ENCODE data around the gene SLIT2. TPM values are rescaled to one million over a fixed set of nuclear protein-coding genes. Genes with fewer than 3 reads are reported as not detected.

SLIT2 gene
- polyA plus RNA-seq, 6 donors from 2014 or later = not detected

DNA sequence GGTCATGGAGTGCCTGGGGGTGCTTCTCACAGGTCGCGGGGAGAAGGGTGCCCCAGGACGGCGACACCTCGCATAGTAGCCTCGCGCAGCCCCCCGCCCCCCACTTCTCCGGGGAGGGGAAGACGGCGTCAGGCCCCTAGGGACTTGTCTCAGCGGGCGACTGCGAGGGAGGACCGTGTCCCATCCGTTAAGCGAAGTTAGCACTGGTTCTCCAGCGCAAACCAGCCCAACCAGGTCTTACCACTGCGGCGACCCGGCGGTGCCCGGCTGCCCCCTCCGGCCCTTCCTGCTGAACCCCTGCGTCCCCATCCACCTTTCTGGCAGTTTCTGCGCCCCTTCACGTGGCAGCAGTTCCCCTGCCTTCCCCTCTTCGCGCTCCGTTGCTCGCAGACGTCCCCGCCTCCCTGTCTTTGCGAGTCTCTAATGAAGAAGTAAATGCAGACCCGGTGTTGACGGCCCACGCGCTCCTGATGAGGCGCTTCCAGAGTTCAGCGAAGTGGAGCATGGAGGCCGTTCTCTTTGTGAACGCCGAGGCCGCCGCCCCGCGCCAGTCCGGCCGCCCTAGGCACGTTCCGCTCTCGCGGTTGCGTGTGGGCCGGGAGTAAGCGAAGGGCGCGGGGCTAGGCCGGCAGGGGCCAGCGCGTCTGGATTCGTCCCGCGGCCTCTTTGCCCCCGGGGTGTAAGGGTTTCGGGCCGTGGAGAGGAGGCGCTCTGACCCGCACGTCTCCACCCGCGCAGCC lies 3.0 kb downstream of the SLIT2 start:
- peaks cover 0 to 2% (median 0%) of the 10 kb centered on the region in 7 donors for H3K9me3 Mint-ChIP-seq
- no peak for DNase-seq
- H3K4me3 Mint-ChIP-seq = peak overlapping the region in 5 of 8 donors; percentile 39 to 66 (median 60)
- H3K4me1 Mint-ChIP-seq = peaks cover 5 to 19% (median 10%) of the 10 kb centered on the region in 3 donors
- H3K27me3 Mint-ChIP-seq = peaks cover 22 to 51% (median 47%) of the 10 kb centered on the region in 3 donors
- peak overlapping the region in 1 of 6 donors; percentile 81 for H3K27ac Mint-ChIP-seq
- no peak for ATAC-seq (ENCODE audit: low read depth in 2 of 2)
- no peaks in the 10 kb centered on the region for H3K36me3 Mint-ChIP-seq

DNA sequence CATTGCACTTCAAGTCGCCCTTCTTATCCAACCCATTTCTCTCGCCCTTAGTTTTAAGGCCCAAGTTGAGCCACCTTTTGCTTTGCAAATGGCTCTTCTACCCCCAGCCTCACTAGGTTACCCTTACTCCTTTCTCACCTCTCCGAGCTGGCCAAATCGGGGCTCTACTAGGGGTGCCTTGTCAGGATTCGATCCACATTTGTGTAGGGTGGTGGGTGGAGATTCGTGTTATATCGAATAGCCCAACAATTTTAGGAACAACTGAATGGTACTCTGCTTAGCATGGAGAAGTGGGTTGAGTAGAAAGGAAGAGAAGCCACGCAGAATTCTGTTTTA lies 3.5 kb downstream of the SLIT2 start:
- Mint-ChIP-seq H3K4me1 (peaks cover 5 to 19% (median 10%) of the 10 kb centered on the region in 3 donors), H3K27ac (peak overlapping the region in 1 of 6 donors; percentile 81), H3K27me3 (peaks cover 21 to 49% (median 45%) of the 10 kb centered on the region in 3 donors), H3K9me3 (peaks cover 0 to 2% (median 0%) of the 10 kb centered on the region in 7 donors), H3K36me3 (no peaks in the 10 kb centered on the region), H3K4me3 (peak overlapping the region in 3 of 8 donors; percentile 29 to 53 (median 34))
- DNase-seq (no peak), ATAC-seq (ENCODE audit: low read depth in 2 of 2) (no peak)

DNA sequence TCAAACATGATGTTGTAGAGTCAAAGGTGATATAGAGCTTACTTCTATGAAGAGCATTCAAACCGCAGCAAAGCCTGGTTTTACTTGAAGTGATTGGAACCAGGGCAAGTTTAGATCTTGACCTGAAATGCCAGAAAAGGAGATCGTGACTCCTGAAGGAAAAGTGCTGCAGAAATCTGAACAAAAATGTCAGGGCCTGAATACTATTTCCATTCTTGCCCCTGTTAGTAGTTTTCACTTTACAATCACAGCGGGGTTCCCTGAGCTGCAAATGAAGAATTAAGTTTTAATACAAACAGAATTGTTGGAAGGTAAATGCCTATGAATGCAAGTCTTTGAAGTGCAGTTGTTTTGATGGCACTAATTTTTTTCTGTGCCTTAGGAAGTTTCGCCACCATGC lies 4.1 kb downstream of the SLIT2 start:
- Mint-ChIP-seq H3K36me3 (no peaks in the 10 kb centered on the region), H3K9me3 (peaks cover 0 to 2% (median 0%) of the 10 kb centered on the region in 7 donors), H3K27me3 (peaks cover 17 to 45% (median 39%) of the 10 kb centered on the region in 3 donors), H3K4me1 (peaks cover 5 to 19% (median 10%) of the 10 kb centered on the region in 3 donors), H3K4me3 (no peak overlapping the region), H3K27ac (no peak overlapping the region)
- ATAC-seq (ENCODE audit: low read depth in 2 of 2) (no peak), DNase-seq (no peak)

DNA sequence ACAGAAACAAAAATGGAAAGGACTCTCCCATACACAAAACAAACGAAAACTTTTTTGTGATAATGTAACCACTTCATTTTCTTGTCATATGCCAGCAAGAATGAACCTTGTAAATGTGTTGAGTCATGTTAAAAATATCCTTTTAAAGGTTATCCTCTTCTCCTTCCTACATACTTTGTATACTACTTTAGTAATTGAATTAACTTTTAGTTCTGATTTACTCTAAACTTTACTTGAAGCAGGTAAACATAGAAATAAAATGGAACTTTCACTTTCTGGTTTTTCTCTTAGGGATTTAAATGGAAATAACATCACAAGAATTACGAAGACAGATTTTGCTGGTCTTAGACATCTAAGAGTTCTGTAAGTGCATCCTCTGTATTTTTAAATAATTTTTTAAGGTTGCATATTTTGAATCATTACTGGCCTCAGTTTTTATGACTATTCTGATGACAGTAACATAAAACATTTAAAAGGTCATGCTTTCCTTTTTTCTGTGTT lies 4.7 kb downstream of the SLIT2 start:
- DNase-seq (no peak), ATAC-seq (ENCODE audit: low read depth in 2 of 2) (no peak)
- H3K4me3 Mint-ChIP-seq = no peak overlapping the region
- H3K4me1 Mint-ChIP-seq = peaks cover 5 to 14% (median 10%) of the 10 kb centered on the region in 3 donors
- no peaks in the 10 kb centered on the region for H3K36me3 Mint-ChIP-seq
- peaks cover 0 to 2% (median 0%) of the 10 kb centered on the region in 7 donors for H3K9me3 Mint-ChIP-seq
- H3K27me3 Mint-ChIP-seq = peaks cover 13 to 42% (median 33%) of the 10 kb centered on the region in 3 donors
- no peak overlapping the region for H3K27ac Mint-ChIP-seq

DNA sequence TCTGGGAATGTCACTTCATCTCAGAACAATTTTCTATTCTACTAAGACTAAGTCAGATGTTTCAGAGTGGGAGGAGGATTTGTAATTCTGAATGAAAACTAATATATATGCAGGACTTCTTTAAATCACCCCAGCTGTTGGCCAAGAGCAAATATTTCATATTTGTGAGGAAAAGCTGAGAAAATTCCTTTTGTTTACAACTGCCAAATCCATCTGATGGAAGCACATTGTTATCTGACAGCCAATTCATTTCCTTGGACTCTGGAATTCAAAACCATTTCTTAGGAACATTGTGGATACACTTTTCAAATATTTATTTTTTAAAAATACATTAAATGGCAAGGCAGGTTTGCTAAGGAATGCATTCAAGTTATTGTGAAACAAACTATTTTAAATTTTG lies 8.0 kb downstream of the SLIT2 start:
- Mint-ChIP-seq H3K4me1 (peaks cover 0 to 5% (median 3%) of the 10 kb centered on the region in 3 donors), H3K9me3 (peaks cover 0 to 2% (median 0%) of the 10 kb centered on the region in 7 donors), H3K27me3 (peaks cover 8 to 16% (median 11%) of the 10 kb centered on the region in 3 donors), H3K36me3 (no peaks in the 10 kb centered on the region), H3K4me3 (no peak overlapping the region), H3K27ac (no peak overlapping the region)
- DNase-seq = no peak
- no peak for ATAC-seq (ENCODE audit: low read depth in 2 of 2)

DNA sequence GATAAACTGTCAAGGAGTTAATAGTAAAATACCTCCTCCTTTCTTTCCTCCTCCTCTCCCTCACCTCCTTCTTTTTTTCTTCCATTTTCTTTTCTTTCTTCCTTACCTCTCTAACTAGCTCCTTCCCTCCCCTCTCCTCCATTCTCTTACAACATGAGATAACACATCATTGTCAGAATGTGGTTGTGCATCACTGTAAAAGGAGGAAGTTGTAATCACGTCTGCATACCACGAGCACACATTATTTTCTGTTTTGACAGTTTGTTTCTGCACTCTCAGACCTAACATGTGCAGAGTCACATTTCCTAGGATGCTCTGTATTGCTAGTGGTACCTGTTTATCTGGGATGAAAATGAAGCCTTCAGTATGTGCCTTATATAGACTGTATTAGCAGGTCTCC lies 9.1 kb downstream of the SLIT2 start:
- Mint-ChIP-seq H3K9me3 (no peaks in the 10 kb centered on the region), H3K27me3 (peaks cover 0 to 5% (median 4%) of the 10 kb centered on the region in 3 donors), H3K4me1 (no peaks in the 10 kb centered on the region), H3K36me3 (no peaks in the 10 kb centered on the region), H3K27ac (no peak overlapping the region), H3K4me3 (no peak overlapping the region)
- DNase-seq (no peak), ATAC-seq (ENCODE audit: low read depth in 2 of 2) (no peak)

DNA sequence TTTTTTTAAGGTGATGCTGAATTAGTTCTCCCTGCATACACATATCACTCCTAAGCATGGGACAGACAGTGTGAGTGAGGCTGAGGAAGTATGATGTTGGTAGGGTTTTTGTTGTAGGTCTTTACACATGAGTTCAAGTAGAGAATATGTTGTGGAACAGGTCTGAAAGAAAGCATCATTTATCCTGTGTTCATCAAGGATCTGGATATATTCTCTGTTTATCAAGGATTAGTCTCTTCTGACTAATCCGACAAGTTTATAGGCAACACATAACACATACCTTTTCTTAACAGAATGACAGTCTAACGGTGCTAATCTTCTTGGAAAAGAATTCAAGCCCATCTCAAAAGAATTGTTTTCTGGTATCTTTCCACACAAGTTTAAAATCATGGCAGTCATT lies 10.5 kb downstream of the SLIT2 start:
- no peaks in the 10 kb centered on the region for H3K4me1 Mint-ChIP-seq
- no peak overlapping the region for H3K4me3 Mint-ChIP-seq
- H3K9me3 Mint-ChIP-seq = no peaks in the 10 kb centered on the region
- H3K27ac Mint-ChIP-seq = no peak overlapping the region
- H3K27me3 Mint-ChIP-seq = peaks cover 0 to 4% (median 4%) of the 10 kb centered on the region in 3 donors
- no peaks in the 10 kb centered on the region for H3K36me3 Mint-ChIP-seq
- ATAC-seq (ENCODE audit: low read depth in 2 of 2) (no peak), DNase-seq (no peak)

DNA sequence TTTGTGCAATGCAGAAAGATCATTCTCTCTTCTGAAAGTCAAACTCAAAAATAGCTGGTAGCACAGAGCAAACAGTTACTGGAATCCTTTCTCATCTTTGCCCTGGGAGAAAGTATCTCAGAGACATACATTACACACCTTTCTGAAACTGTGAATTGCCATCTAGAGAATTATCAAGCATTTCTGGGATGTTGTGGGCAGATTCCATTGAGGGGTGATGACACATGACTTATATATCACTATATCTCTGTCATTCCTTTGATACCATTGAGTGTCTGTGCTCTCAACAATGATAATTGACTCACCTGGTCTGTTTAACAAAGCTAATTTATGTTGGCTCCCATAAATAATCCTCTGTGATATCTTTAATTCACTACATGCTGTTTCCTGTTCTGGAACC lies 13.0 kb downstream of the SLIT2 start:
- no peaks in the 10 kb centered on the region for H3K36me3 Mint-ChIP-seq
- H3K9me3 Mint-ChIP-seq = no peaks in the 10 kb centered on the region
- H3K27ac Mint-ChIP-seq = no peak overlapping the region
- H3K4me3 Mint-ChIP-seq = no peak overlapping the region
- peaks cover 0 to 4% (median 4%) of the 10 kb centered on the region in 3 donors for H3K27me3 Mint-ChIP-seq
- no peak for DNase-seq
- no peak for ATAC-seq (ENCODE audit: low read depth in 2 of 2)
- H3K4me1 Mint-ChIP-seq = no peaks in the 10 kb centered on the region

DNA sequence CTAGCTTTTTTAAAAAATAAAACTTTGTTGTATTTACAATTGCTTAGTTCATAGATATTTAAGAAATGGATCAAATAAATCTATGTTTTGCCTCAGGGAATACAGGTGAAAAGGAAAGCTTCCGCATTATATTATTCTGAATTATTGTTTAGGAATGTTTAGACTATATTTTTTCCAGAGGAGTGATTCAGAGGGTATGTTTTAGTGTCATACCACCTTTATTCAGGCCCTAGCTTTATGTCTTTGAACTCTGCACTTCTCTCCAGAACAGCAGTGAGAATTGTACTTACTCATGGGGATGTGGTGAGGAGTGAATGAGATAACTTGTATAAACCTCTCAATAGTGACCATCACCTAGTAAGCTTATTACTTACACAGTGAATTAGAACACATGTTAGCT lies 14.0 kb downstream of the SLIT2 start:
- H3K4me3 Mint-ChIP-seq = no peak overlapping the region
- H3K27ac Mint-ChIP-seq = no peak overlapping the region
- DNase-seq (no peak), ATAC-seq (ENCODE audit: low read depth in 2 of 2) (no peak)
- H3K9me3 Mint-ChIP-seq = no peaks in the 10 kb centered on the region
- H3K4me1 Mint-ChIP-seq = no peaks in the 10 kb centered on the region
- H3K27me3 Mint-ChIP-seq = peaks cover 0 to 4% (median 3%) of the 10 kb centered on the region in 3 donors
- H3K36me3 Mint-ChIP-seq = no peaks in the 10 kb centered on the region

DNA sequence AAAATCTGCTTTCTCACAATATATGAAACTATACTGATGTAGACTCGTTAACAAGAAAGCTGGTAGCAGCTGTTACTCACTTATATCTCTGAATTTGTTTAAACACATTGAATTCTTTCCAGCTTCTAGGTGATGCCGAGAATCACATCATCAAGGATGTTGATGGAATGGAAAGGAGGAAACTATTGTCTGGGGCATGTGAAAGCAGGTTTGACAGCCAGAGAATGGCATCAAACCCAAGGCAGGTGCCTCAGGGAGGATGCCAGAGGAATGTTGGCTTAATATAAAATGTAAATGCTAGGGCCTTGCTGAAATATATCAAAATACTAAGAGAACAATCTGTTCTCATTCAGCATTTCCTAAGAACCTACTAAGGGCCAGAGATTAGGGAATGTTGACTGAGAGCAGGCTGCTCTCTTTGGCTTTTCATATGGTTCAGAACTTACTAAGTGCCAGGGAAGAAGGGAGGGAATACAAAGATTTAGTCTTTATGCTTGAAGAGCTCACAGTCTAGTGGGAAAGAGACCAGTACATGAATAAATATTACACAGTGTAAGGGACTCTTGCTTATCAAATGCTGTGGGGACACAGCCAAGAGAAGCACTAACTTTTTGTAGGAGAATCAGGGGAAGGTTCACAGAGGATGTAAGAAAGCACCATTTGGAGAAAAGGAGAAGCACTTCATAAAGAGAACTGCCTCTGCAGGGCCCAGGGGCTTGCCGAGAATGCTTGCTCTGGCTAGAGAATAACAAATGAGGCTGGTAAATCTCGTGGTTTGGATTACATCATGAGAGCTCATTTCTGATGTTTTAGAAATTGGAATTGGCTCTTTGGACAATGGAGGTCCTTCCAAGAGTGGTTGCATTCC lies 14.7 kb downstream of the SLIT2 start:
- no peaks in the 10 kb centered on the region for H3K4me1 Mint-ChIP-seq
- H3K9me3 Mint-ChIP-seq = no peaks in the 10 kb centered on the region
- H3K36me3 Mint-ChIP-seq = no peaks in the 10 kb centered on the region
- no peaks in the 10 kb centered on the region for H3K27me3 Mint-ChIP-seq
- DNase-seq (no peak), ATAC-seq (ENCODE audit: low read depth in 2 of 2) (no peak)
- H3K4me3 Mint-ChIP-seq = no peak overlapping the region
- no peak overlapping the region for H3K27ac Mint-ChIP-seq

DNA sequence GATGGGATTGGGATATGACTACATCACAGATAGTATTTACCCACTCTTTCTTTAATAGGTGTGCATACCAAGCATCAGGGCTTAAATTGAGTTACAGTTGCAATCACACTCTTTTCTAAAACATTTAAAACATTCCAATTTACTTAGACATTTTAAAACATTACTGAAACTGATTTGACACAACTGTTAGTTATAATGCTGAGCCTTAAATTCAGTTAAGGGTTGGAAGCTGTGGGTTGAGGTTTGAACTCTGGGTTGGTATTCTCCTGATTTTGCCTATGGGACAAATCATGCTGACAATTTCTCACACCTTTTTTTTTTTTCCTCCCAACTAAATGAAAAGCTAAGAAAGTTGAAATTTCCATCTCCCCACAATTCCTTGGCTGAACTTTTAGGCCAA lies 16.3 kb downstream of the SLIT2 start:
- Mint-ChIP-seq H3K9me3 (no peaks in the 10 kb centered on the region), H3K4me1 (no peaks in the 10 kb centered on the region), H3K4me3 (no peak overlapping the region), H3K27me3 (no peaks in the 10 kb centered on the region), H3K36me3 (no peaks in the 10 kb centered on the region), H3K27ac (no peak overlapping the region)
- DNase-seq (no peak), ATAC-seq (ENCODE audit: low read depth in 2 of 2) (no peak)

DNA sequence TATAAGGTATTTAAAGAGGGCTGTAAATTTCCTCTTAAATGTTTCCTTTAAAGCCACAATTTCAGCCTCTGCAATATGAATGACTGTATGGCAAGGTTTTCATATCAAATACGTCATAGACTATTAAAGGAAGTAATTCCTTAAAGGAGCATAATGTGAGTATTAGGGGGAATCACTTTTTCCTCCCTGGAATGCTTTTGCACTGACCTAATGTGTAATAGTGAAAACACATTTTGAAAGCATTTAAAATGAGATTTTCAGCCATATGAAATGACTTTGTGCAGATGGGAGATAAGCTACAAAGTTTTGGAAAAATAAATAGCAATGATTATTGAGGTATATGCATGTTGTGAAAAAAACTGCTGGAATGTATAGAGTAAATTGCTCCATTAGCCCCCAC lies 17.6 kb downstream of the SLIT2 start:
- Mint-ChIP-seq H3K27ac (no peak overlapping the region), H3K36me3 (no peaks in the 10 kb centered on the region), H3K27me3 (no peaks in the 10 kb centered on the region), H3K4me1 (no peaks in the 10 kb centered on the region), H3K9me3 (no peaks in the 10 kb centered on the region), H3K4me3 (no peak overlapping the region)
- no peak for ATAC-seq (ENCODE audit: low read depth in 2 of 2)
- no peak for DNase-seq

DNA sequence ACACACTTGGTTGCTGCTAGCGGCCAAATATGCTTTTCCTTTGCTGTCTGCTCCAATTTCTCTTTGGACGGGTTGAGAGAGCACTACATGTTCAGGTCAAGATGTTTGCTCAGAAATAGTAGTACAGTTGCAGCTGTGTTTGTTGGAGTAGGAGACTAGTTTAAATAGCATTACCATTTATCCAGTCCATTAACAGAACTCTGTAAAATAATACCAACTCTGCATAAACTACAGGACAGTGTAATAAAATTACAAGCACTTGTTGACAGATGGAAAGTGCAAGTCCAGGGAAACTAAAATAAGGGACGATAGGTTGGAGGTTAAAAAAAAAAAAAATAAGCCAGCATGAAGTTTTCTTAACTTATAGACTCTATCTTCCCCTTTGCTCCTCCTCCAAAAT lies 20.2 kb downstream of the SLIT2 start:
- H3K4me3 Mint-ChIP-seq = no peak overlapping the region
- no peak for ATAC-seq (ENCODE audit: low read depth in 2 of 2)
- H3K36me3 Mint-ChIP-seq = no peaks in the 10 kb centered on the region
- no peaks in the 10 kb centered on the region for H3K4me1 Mint-ChIP-seq
- no peak for DNase-seq
- no peak overlapping the region for H3K27ac Mint-ChIP-seq
- no peaks in the 10 kb centered on the region for H3K9me3 Mint-ChIP-seq
- H3K27me3 Mint-ChIP-seq = no peaks in the 10 kb centered on the region

DNA sequence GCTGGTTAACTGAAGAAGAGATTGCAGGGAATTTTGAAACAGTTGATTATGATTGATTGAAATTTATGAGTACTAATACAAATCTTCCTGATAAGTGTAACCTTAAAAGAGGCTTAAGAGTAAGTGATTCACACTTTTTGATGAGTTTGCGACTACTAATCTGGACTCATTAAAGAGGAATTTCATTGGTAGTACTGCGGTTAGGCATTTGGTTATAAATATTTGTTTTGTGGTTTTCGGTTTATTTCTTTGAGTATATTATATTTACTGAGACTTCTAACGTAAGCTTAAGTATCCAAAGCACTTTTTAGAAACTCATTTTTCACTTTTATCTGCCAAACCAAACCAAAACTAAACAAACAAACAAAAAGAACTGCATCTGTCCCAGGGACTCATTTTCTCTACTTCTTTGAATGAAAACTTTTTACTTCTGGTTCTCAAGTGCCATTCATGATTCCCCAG lies 20.7 kb downstream of the SLIT2 start:
- Mint-ChIP-seq H3K27me3 (no peaks in the 10 kb centered on the region), H3K9me3 (no peaks in the 10 kb centered on the region), H3K36me3 (no peaks in the 10 kb centered on the region), H3K4me1 (no peaks in the 10 kb centered on the region), H3K4me3 (no peak overlapping the region), H3K27ac (no peak overlapping the region)
- no peak for ATAC-seq (ENCODE audit: low read depth in 2 of 2)
- no peak for DNase-seq

All from naive B cell (primary cell).